GM12873 (cell line): ENCODE results near the gene HOXA2.

ENCODE experiments used
- CTCF ChIP-seq: IDR thresholded peaks from 2 replicates; pipeline ENCODE4 v1.5.1; 2012; ENCODE audit warnings: low read depth, mild to moderate bottlenecking, moderate library complexity, low read length, control low read depth; ENCODE audit not compliant: insufficient read depth; ENCODE audit errors: missing control alignments

HOXA2 gene

GRCh38 chr7:27095050-27095896 lies 7.2 kb downstream of the HOXA2 start:
- no peak for TF ChIP-seq CTCF

- no peak for TF ChIP-seq CTCF
Observed at GRCh38 chr7:27094304-27095049, 8.0 kb downstream of the HOXA2 start.

GRCh38 chr7:27093184-27093895 lies 9.1 kb downstream of the HOXA2 start:
- no peak for TF ChIP-seq CTCF

- no peak for TF ChIP-seq CTCF
Observed at GRCh38 chr7:27092819-27093110, 9.7 kb downstream of the HOXA2 start.

- no peak for TF ChIP-seq CTCF
Observed at GRCh38 chr7:27091941-27092818, 10.3 kb downstream of the HOXA2 start.

GRCh38 chr7:27091105-27091504 lies 11.4 kb downstream of the HOXA2 start:
- TF ChIP-seq CTCF, result no peak
